Measurements from ENCODE around the gene CDK19. TPM values are rescaled to one million over a fixed set of nuclear protein-coding genes. Genes with fewer than 3 reads are reported as not detected.

CDK19 gene
- total and polyA plus RNA-seq, 2 of the 13 experiments (the other 11 are each of a cell fraction or from before 2014, with no cell fraction given) = 13.4 to 27.0 TPM

- TF ChIP-seq RNF219 (CRISPR knock-in tag; IDR thresholded peaks at IDR 0.05) (no peak), ZBTB8A (CRISPR knock-in tag; IDR thresholded peaks at IDR 0.05; ENCODE audit: borderline replicate concordance, low read depth) (no peak), THYN1 (CRISPR knock-in tag; IDR thresholded peaks at IDR 0.05; ENCODE audit: borderline replicate concordance, low read depth) (no peak), GPBP1L1 (CRISPR knock-in tag; IDR thresholded peaks at IDR 0.05) (no peak), SIX4 (CRISPR knock-in tag; IDR thresholded peaks at IDR 0.05) (peak; percentile 60; the same call in 1 of the 2 replicates), TCF7L2 (IDR thresholded peaks at IDR 0.05; ENCODE audit: low read depth, low read length) (no peak), ZNF761 (CRISPR knock-in tag; conservative IDR thresholded peaks at IDR 0.05) (no peak), YY1 (IDR thresholded peaks at IDR 0.05; ENCODE audit: insufficient read depth, insufficient replicate concordance, low read depth, low read length) (no peak), ESRRA (CRISPR knock-in tag; IDR thresholded peaks at IDR 0.05; ENCODE audit: low read depth) (no peak), PPARG (CRISPR knock-in tag; conservative IDR thresholded peaks at IDR 0.05) (peak; percentile 95), CERS6 (CRISPR knock-in tag; IDR thresholded peaks at IDR 0.05) (no peak), ASH2L (IDR thresholded peaks at IDR 0.05; ENCODE audit: insufficient read length, low read depth, low read length) (peak; percentile 40), ZFP90 (CRISPR knock-in tag; IDR thresholded peaks at IDR 0.05; ENCODE audit: borderline replicate concordance) (no peak), KMT2A (CRISPR knock-in tag; IDR thresholded peaks at IDR 0.05) (no peak), PBX2 (CRISPR knock-in tag; IDR thresholded peaks at IDR 0.05) (no peak), ZNF563 (CRISPR knock-in tag; IDR thresholded peaks at IDR 0.05) (no peak), DDIT3 (CRISPR knock-in tag; IDR thresholded peaks at IDR 0.05) (no peak), CSRNP2 (CRISPR knock-in tag; conservative IDR thresholded peaks at IDR 0.05; ENCODE audit: low read depth) (no peak), MAZ (IDR thresholded peaks at IDR 0.05; ENCODE audit: borderline replicate concordance, low read depth, low read length) (no peak), MAZ (CRISPR knock-in tag; IDR thresholded peaks at IDR 0.05; ENCODE audit: low read depth) (0 out of 2 replicates have a peak, but pooled peaks have one; percentile 32), PITX1 (CRISPR knock-in tag; IDR thresholded peaks at IDR 0.05) (peak; percentile 82)
Observed at GRCh38 chr6:110703906-110704594, 111.2 kb downstream of the CDK19 start (continued).

Measured in HepG2 (cell line).